HL-60/S4 treated with retinoic acid at 250 ng/mL for 4 days and 3 days (cell line): ENCODE measurements around the gene ZNF408.

Experiments used
- in situ Hi-C: fragments of 300-500 bp; cut with MboI; formaldehyde crosslinking; loops from 2 replicates; pipeline ENCODE4 v1.7.0; 2022; ENCODE audit warnings: low sequenced_read_pairs

ZNF408 gene

GRCh38 chr11:46725338-46726205, 24.7 kb downstream of the ZNF408 start:
- in situ Hi-C loops = no loop called here

- in situ Hi-C loops = no loop called here
Observed at GRCh38 chr11:46726206-46726862, 25.5 kb downstream of the ZNF408 start.

GRCh38 chr11:46727952-46728658, 27.3 kb downstream of the ZNF408 start:
- in situ Hi-C loops = no loop called here

GRCh38 chr11:46728659-46729040, 27.8 kb downstream of the ZNF408 start:
- in situ Hi-C loops = no loop called here

- in situ Hi-C loops = no loop called here
Observed at GRCh38 chr11:46729110-46730027, 28.5 kb downstream of the ZNF408 start.

- in situ Hi-C loops = no loop called here
Observed at GRCh38 chr11:46731545-46731944, 30.7 kb downstream of the ZNF408 start.

- in situ Hi-C loops = no loop called here
Observed at GRCh38 chr11:46733234-46733633, 32.4 kb downstream of the ZNF408 start.

- in situ Hi-C loops = no loop called here
Observed at GRCh38 chr11:46736146-46736545, 35.3 kb downstream of the ZNF408 start.

- in situ Hi-C loops = no loop called here
Observed at GRCh38 chr11:46736615-46737014, 35.8 kb downstream of the ZNF408 start.

GRCh38 chr11:46737699-46738098, 36.9 kb downstream of the ZNF408 start:
- in situ Hi-C loops = no loop called here

- in situ Hi-C loops = no loop called here
Observed at GRCh38 chr11:46738887-46739286, 38.1 kb downstream of the ZNF408 start.

- in situ Hi-C loops = no loop called here
Observed at GRCh38 chr11:46741600-46742484, 41.0 kb downstream of the ZNF408 start.

GRCh38 chr11:46743043-46743442, 42.2 kb downstream of the ZNF408 start:
- in situ Hi-C loops = no loop called here

GRCh38 chr11:46743693-46744339, 43.0 kb downstream of the ZNF408 start:
- in situ Hi-C loops = no loop called here

- in situ Hi-C loops = no loop called here
Observed at GRCh38 chr11:46745328-46745727, 44.5 kb downstream of the ZNF408 start.

GRCh38 chr11:46745995-46746394, 45.2 kb downstream of the ZNF408 start:
- in situ Hi-C loops = no loop called here

GRCh38 chr11:46747150-46747549, 46.3 kb downstream of the ZNF408 start:
- in situ Hi-C loops = no loop called here
